Karpas-422 (cell line): Measurements from ENCODE around the gene ZNF341. TPM values are rescaled to one million over a fixed set of nuclear protein-coding genes. Genes with fewer than 3 reads are reported as not detected.

Source experiments
- DNase-seq: peaks from one replicate; pipeline ENCODE4 v3.0.0-alpha.2; 2015
- H2AFZ ChIP-seq: fragments of 200-600 bp; sonication (generic); 2 replicates; pipeline ENCODE4 v1.6.1; 2014; ENCODE audit warnings: antibody characterized with exemption, low read length, mixed read lengths
- H3K27ac ChIP-seq: fragments of 200-600 bp; sonication (generic); 2 replicates; pipeline ENCODE4 v1.5.1; 2014; ENCODE audit warnings: mild to moderate bottlenecking, low read length, moderate library complexity
- H3K27me3 ChIP-seq: fragments of 200-600 bp; sonication (generic); 2 replicates; pipeline ENCODE4 v1.6.1; 2014; ENCODE audit warnings: low read length, mixed read lengths
- H3K36me3 ChIP-seq: fragments of 200-600 bp; sonication (generic); 2 replicates; pipeline ENCODE4 v1.6.1; 2014; ENCODE audit warnings: low read length, mixed read lengths; ENCODE audit not compliant: insufficient read depth
- H3K4me1 ChIP-seq: fragments of 200-600 bp; sonication (generic); 2 replicates; pipeline ENCODE4 v1.6.1; 2014; ENCODE audit warnings: mild to moderate bottlenecking, low read length, mixed read lengths
- H3K4me2 ChIP-seq: fragments of 200-600 bp; sonication (generic); 2 replicates; pipeline ENCODE4 v1.6.1; 2014; ENCODE audit warnings: low read length, low read depth, mild to moderate bottlenecking; ENCODE audit not compliant: poor library complexity, severe bottlenecking
- H3K4me3 ChIP-seq: fragments of 200-600 bp; sonication (generic); 2 replicates; pipeline ENCODE4 v1.5.1; 2014; ENCODE audit warnings: mild to moderate bottlenecking, antibody characterized with exemption, low read length, mixed read lengths
- H3K79me2 ChIP-seq: fragments of 200-600 bp; sonication (generic); 2 replicates; pipeline ENCODE4 v1.6.1; 2014; ENCODE audit warnings: mild to moderate bottlenecking, low read length, mixed read lengths
- H3K9ac ChIP-seq: fragments of 200-600 bp; sonication (generic); 2 replicates; pipeline ENCODE4 v1.6.0; 2014; ENCODE audit warnings: low read length
- H3K9me2 ChIP-seq: fragments of 200-600 bp; sonication (generic), shearing (Covaris generic); replicated peaks from 2 replicates; pipeline ENCODE4 v1.6.0; 2014; ENCODE audit warnings: mild to moderate bottlenecking, low read length, moderate library complexity; ENCODE audit not compliant: insufficient read depth
- H3K9me3 ChIP-seq: fragments of 300-700, 200-600 bp; sonication (generic); 2 replicates; pipeline ENCODE4 v1.6.1; 2014; ENCODE audit warnings: low read length, mixed read lengths
- H4K20me1 ChIP-seq: fragments of 200-600 bp; sonication (generic); 2 replicates; pipeline ENCODE4 v1.6.1; 2014; ENCODE audit warnings: mild to moderate bottlenecking, antibody characterized with exemption, low read length, low read depth; ENCODE audit not compliant: insufficient read depth
- total RNA-seq: library from RNA; depleted of rRNA; stranded (reverse); fragments of >200 nt; shearing (Covaris generic); gene quantifications from 2 replicates; pipeline ENCODE4 v1.2.3, GENCODE V29; 2014; ENCODE audit warnings: low replicate concordance

The ZNF341 gene
- total RNA-seq, 1 experiment from 2014 or later: 3.0 TPM

DNA sequence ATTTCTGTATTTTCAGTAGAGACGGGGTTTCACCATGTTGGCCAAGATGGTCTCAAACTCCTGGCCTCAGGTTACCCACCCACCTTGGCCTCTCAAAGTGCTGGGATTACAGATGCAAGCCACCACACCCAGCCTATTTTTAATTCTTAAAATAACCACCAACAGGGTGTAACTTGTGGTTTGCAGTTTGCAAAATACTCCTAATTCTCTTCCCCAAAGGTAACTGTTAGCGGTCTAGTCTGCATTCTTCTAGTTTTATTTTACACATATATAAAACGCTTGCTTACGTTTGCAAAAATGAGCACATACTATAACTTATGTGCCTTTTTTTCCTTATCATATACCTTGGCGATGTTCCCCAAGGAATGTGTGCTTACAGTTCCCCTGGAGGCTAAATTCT, 53.7 kb downstream of the ZNF341 start:
- Histone ChIP-seq H3K4me2 (no peak overlapping the region), H3K79me2 (no peaks in the 10 kb centered on the region), H3K27me3 (no peaks in the 10 kb centered on the region), H3K4me3 (no peak overlapping the region), H3K9ac (no peak overlapping the region), H3K36me3 (no peaks in the 10 kb centered on the region), H2AFZ (no peak overlapping the region), H3K9me3 (no peaks in the 10 kb centered on the region), H4K20me1 (no peaks in the 10 kb centered on the region), H3K27ac (no peak overlapping the region), H3K4me1 (peaks cover 9% of the 10 kb centered on the region), H3K9me2 (no peaks in the 10 kb centered on the region)
- DNase-seq: no peak

GRCh38 chr20:33787253-33787891, 55.6 kb downstream of the ZNF341 start:
- H3K36me3 ChIP-seq: no peaks in the 10 kb centered on the region
- H3K9ac ChIP-seq: no peak overlapping the region
- no peaks in the 10 kb centered on the region for H3K27me3 ChIP-seq
- no peaks in the 10 kb centered on the region for H3K9me3 ChIP-seq
- no peaks in the 10 kb centered on the region for H3K79me2 ChIP-seq
- no peak overlapping the region for H3K4me2 ChIP-seq
- H2AFZ ChIP-seq: peak overlapping the region; percentile 74; the same call in 1 of the 2 replicates
- peaks cover 9% of the 10 kb centered on the region for H3K4me1 ChIP-seq
- no peaks in the 10 kb centered on the region for H3K9me2 ChIP-seq
- H3K27ac ChIP-seq: no peak overlapping the region
- DNase-seq: no peak
- no peak overlapping the region for H3K4me3 ChIP-seq
- no peaks in the 10 kb centered on the region for H4K20me1 ChIP-seq

GRCh38 chr20:33788351-33789049, 56.7 kb downstream of the ZNF341 start:
- Histone ChIP-seq H3K27ac (no peak overlapping the region), H3K4me1 (peaks cover 9% of the 10 kb centered on the region), H2AFZ (no peak overlapping the region), H4K20me1 (no peaks in the 10 kb centered on the region), H3K79me2 (no peaks in the 10 kb centered on the region), H3K9ac (no peak overlapping the region), H3K27me3 (no peaks in the 10 kb centered on the region), H3K9me2 (no peaks in the 10 kb centered on the region), H3K4me3 (no peak overlapping the region), H3K4me2 (no peak overlapping the region), H3K36me3 (no peaks in the 10 kb centered on the region), H3K9me3 (no peaks in the 10 kb centered on the region)
- DNase-seq: no peak

DNA sequence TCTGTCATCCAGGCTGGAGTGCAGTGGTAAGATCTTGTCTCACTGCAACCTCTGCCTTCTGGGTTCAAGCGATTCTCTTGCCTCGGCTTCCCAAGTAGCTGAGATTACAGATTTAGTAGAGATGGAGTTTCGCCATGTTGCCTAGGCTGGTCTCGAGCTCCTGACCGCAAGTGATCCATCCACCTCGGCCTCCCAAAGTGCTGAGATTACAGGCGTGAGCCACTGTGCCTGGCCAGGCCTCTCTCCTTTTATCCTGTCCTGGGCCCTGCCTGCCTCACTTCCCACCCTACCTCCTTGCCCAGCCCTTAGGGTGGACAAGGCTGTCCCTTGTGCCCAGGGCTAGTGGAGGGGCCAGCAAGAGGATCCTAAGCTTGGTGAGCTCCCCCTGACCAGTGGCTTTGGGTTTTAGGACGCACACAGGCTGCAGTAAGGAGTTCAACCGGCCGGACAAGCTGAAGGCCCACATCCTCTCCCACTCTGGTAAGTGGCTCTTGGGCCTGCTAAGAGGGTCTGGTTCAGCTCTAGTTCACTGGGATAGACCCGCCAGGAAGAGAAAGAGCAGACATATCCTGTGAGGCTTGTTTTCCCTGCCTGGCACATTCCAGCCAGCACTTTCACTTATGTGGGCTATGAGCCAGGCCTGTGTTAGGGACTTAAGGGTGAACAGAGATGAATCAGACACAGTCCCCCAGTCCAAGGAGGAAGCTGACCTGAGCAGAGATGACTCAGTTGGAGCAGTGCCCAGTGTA, 57.5 kb downstream of the ZNF341 start:
- no peak overlapping the region for H2AFZ ChIP-seq
- no peaks in the 10 kb centered on the region for H3K9me2 ChIP-seq

DNA sequence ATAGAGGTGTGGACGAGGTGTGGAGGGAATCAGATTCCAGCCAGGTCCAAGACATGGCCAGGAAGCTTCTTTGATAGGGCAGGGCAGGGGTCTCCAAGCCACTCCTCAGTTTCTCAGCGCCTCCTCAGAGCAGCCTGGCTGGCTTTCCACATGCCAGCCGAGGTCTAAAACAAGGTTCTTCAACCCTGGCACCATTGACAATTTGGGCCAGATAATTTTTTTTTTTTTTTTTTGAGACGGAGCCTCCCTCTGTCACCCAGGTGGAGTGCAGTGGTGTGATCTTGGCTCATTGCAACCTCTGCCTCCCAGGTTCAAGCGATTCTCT, 58.0 kb downstream of the ZNF341 start:
- DNase-seq: no peak
- no peaks in the 10 kb centered on the region for H3K79me2 ChIP-seq
- H3K4me3 ChIP-seq: no peak overlapping the region
- H3K4me2 ChIP-seq: no peak overlapping the region
- H3K4me1 ChIP-seq: peaks cover 9% of the 10 kb centered on the region
- H3K9me2 ChIP-seq: no peaks in the 10 kb centered on the region
- no peak overlapping the region for H3K9ac ChIP-seq
- no peaks in the 10 kb centered on the region for H3K36me3 ChIP-seq
- H4K20me1 ChIP-seq: no peaks in the 10 kb centered on the region
- H2AFZ ChIP-seq: no peak overlapping the region
- H3K27ac ChIP-seq: no peak overlapping the region
- H3K9me3 ChIP-seq: no peaks in the 10 kb centered on the region
- H3K27me3 ChIP-seq: no peaks in the 10 kb centered on the region

More for the DNA sequence above, 57.5 kb downstream of the ZNF341 start:
- H3K4me3 ChIP-seq: no peak overlapping the region
- H3K79me2 ChIP-seq: no peaks in the 10 kb centered on the region
- no peak overlapping the region for H3K9ac ChIP-seq
- no peaks in the 10 kb centered on the region for H3K27me3 ChIP-seq
- no peaks in the 10 kb centered on the region for H4K20me1 ChIP-seq
- H3K27ac ChIP-seq: no peak overlapping the region
- no peak overlapping the region for H3K4me2 ChIP-seq
- no peaks in the 10 kb centered on the region for H3K36me3 ChIP-seq
- DNase-seq: no peak
- no peaks in the 10 kb centered on the region for H3K9me3 ChIP-seq
- H3K4me1 ChIP-seq: peaks cover 9% of the 10 kb centered on the region

DNA sequence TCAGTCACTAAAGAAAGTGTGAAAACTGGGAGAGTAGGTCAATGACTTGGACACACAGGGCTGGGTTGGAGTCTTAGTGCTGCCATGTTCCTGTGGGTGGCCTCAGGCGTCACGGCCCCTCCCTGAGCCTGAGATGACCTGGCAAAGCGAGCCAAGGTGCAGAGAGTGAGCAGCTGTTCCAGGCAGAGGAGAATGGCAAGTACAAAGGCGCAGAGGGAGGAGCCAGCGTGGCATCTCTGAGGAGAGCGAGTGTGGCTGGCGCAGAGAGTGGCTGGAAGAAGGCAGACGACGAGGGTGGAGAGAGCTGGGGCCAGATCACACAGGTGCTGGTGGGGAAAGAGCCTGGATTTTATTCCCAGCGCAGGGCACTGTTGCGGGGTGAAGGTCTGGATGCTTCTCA, 58.8 kb downstream of the ZNF341 start:
- H3K9ac ChIP-seq: no peak overlapping the region
- H3K9me3 ChIP-seq: no peaks in the 10 kb centered on the region
- H3K36me3 ChIP-seq: no peaks in the 10 kb centered on the region

GRCh38 chr20:33791021-33791420, 59.2 kb downstream of the ZNF341 start:
- H3K9ac ChIP-seq: no peak overlapping the region

More for the DNA sequence above, 58.8 kb downstream of the ZNF341 start:
- no peaks in the 10 kb centered on the region for H4K20me1 ChIP-seq
- DNase-seq: no peak
- H3K27me3 ChIP-seq: no peaks in the 10 kb centered on the region
- H3K79me2 ChIP-seq: no peaks in the 10 kb centered on the region
- H3K4me3 ChIP-seq: no peak overlapping the region
- peaks cover 3% of the 10 kb centered on the region for H3K4me1 ChIP-seq
- no peak overlapping the region for H3K4me2 ChIP-seq
- H2AFZ ChIP-seq: no peak overlapping the region
- no peaks in the 10 kb centered on the region for H3K9me2 ChIP-seq
- no peak overlapping the region for H3K27ac ChIP-seq

GRCh38 chr20:33791540-33791939, 59.7 kb downstream of the ZNF341 start:
- DNase-seq: no peak
- no peaks in the 10 kb centered on the region for H4K20me1 ChIP-seq
- no peaks in the 10 kb centered on the region for H3K79me2 ChIP-seq
- no peaks in the 10 kb centered on the region for H3K27me3 ChIP-seq
- H3K4me1 ChIP-seq: no peaks in the 10 kb centered on the region
- no peaks in the 10 kb centered on the region for H3K36me3 ChIP-seq
- H2AFZ ChIP-seq: no peak overlapping the region
- H3K9ac ChIP-seq: no peak overlapping the region
- H3K27ac ChIP-seq: no peak overlapping the region
- no peaks in the 10 kb centered on the region for H3K9me2 ChIP-seq
- no peak overlapping the region for H3K4me2 ChIP-seq
- no peaks in the 10 kb centered on the region for H3K9me3 ChIP-seq
- no peak overlapping the region for H3K4me3 ChIP-seq

More at GRCh38 chr20:33791021-33791420, 59.2 kb downstream of the ZNF341 start:
- Histone ChIP-seq H3K4me3 (no peak overlapping the region), H3K27ac (no peak overlapping the region), H3K36me3 (no peaks in the 10 kb centered on the region), H3K9me3 (no peaks in the 10 kb centered on the region), H3K4me2 (no peak overlapping the region), H3K79me2 (no peaks in the 10 kb centered on the region), H3K9me2 (no peaks in the 10 kb centered on the region), H3K27me3 (no peaks in the 10 kb centered on the region), H3K4me1 (no peaks in the 10 kb centered on the region), H4K20me1 (no peaks in the 10 kb centered on the region), H2AFZ (no peak overlapping the region)
- DNase-seq: no peak
